ENCODE results near the gene CR1L.
"Not testable (repeated sequence)": the region's sequence is repeated elsewhere in the genome, so short reads cannot be mapped to it uniquely, and the experiment has no call there.

Gene CR1L

GRCh38 chr1:207690551-207690950 is 45.6 kb downstream of the CR1L start:
- DNase-seq, result not testable (repeated sequence)

DNA sequence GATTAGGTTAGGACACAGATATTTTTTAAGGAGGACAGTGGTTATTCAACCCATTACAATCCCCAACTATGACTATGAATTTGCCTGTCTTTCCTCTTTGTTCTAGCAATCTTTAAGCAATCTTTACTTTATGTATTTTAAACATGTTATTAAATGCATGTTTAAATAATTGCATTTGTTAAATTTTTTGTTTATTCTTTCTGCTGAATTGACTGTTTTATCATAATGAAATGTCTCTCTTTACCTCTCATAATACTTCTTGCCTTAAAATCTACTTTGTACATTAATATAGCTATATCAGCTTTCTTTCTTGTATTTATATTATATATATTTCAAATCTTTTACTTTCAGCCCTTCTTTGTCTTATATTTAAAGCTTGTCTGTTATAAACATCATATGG is 46.1 kb downstream of the CR1L start:
- no peak for DNase-seq

DNA sequence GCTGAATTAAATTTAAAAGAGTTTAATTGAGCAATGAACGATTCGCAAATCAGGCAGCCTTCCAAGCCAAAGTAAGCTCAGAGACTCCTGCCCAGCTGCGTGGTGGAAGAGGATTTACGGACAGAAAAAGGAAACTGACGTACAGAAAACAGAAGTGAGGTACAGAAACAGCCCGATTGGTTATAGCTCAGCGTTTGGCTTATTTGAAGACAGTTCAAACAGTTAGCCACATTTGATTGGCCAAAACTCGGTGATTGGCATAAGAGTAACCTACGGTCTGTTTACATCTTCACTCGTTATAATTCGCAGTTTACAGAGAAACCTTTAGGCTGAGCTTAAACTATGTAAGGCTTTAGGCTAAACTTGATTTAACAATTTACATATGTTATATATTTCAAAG is 46.9 kb downstream of the CR1L start:
- no peak for DNase-seq

DNA sequence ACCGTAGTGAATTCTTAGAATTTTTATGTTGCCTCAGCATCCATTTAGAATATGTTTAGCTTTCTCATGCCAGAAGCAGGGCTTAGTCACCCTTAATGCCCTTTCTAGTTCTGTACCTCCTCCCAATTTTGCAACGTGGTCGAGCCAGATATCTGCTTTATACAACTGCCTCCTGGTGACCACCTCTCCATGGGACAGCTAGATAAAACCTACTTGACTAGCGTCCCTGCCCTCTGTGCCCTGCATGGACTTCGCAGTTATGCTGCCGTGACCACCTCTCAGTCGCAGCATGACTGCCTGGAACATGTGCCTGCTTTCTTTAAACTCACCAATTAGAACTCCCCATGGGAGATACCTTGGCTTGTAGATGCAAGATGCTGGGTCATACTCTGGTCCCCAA is 47.4 kb downstream of the CR1L start:
- DNase-seq, result not testable (repeated sequence)

GRCh38 chr1:207695891-207696290 is 51.0 kb downstream of the CR1L start:
- DNase-seq, result no peak

- peak; percentile 80 for DNase-seq
Measured at GRCh38 chr1:207698822-207699483, 54.0 kb downstream of the CR1L start.

DNA sequence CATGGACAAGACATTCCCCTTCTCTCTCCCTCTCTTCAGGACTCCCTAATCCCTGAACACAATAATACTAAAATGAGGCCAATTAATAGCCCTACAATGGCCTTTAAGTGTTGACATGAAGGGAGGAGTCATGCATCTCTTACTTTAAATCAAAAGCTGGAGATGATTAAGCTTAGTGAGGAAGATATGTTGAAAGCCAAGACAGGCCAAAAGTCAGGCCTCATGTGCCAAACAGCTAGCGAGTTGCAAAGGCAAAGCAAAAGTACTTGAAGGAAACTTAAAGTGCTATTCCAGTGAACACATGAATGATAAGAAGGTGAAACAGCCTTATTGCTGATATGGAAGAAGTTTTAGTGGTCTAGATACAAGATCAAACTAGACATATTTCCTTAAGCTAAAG is 57.4 kb downstream of the CR1L start:
- DNase-seq, result no peak

GRCh38 chr1:207703712-207704111 is 58.8 kb downstream of the CR1L start:
- DNase-seq, result no peak

- DNase-seq, result not testable (repeated sequence)
Measured at GRCh38 chr1:207708004-207708403, 63.1 kb downstream of the CR1L start.

GRCh38 chr1:207711285-207711684 is 66.4 kb downstream of the CR1L start:
- DNase-seq, result no peak

- not testable (repeated sequence) for DNase-seq
Measured at GRCh38 chr1:207712701-207713100, 67.8 kb downstream of the CR1L start.

GRCh38 chr1:207713529-207713928 is 68.6 kb downstream of the CR1L start:
- no peak for DNase-seq

DNA sequence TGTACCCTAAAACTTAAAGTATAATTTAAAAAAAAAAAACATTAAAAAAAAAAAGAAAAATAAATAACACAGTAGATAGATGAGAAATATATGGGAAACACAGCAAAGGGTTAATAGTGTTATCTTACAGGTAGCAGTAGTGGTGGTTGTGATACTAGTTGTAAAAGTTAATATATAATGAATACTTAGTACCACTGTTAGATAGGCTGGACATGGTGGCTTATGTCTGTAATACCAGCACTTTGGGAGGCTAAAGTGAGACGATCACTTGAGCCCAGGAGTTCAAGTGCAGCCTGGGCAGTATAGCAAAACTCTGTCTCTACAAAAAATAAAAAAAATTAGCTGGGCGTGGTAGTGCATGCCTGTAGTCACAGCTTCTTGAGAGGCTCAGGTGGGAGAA is 74.3 kb downstream of the CR1L start:
- no peak for DNase-seq

DNA sequence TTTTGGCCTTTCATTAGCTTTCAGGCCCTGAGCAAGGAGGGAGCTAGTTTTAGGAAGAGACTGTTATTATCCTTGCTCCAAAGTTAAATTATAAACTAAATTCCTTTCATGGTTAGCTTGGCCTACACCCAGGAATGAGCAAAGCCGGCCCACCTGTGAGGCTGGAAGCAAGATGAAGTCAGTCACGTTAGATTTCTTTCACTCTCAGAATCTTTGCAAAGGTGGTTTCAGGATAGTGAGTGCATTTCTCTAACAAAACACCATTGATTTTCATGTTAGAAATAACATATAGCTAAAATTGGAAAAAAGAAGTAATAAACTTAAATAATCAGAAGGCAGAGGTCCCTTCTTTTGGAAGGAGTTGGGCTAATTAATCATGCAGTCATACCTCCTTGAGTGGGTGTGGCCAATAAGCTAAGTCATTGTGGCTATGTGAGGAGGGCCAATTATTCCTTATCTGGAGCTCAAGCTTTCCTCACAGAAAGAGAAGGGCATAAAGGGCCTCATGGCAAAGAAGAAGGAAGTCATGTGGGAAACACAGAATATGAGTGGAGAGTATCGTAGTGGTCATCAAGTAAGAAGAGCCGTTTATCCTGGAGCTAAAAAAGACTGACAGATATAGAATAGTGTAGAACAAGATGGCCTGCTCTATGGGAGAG is 83.4 kb downstream of the CR1L start:
- not testable (repeated sequence) for DNase-seq

DNA sequence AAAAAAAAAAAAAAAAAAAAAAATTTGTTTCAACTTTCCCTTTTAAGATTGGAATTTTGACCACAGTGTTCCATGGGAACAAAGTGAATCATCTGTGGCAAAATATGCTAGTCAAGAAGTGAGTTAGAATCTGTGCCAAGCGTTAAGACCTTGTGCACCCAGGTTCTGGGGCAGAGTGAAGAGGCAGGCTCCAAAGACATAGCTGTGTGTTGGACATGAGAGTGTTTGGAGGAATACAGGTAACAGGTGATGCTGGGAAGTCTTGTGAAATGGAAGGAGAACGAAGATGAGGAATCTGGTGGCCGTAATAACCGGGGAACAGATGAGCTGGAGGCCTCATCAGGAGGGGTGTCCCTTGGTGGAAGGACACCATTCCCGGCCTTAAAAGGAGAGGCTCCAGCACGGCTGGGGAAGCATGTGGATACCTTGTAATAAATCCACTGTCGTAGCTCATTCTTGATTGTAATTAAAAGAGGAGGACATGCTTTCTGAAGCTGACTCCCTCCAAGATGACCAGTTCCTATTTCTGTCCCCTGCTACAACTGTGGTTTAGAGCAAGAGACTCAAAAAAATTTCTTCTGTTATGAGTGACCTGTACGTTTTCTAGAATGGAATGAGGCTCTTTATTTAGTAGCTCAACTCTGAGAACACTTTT is 92.7 kb downstream of the CR1L start:
- not testable (repeated sequence) for DNase-seq

GRCh38 chr1:207738158-207738659 is 93.3 kb downstream of the CR1L start:
- not testable (repeated sequence) for DNase-seq

- no peak for DNase-seq
Measured at GRCh38 chr1:207740207-207740606, 95.3 kb downstream of the CR1L start.

GRCh38 chr1:207742850-207743555 is 98.1 kb downstream of the CR1L start:
- DNase-seq, result no peak

DNA sequence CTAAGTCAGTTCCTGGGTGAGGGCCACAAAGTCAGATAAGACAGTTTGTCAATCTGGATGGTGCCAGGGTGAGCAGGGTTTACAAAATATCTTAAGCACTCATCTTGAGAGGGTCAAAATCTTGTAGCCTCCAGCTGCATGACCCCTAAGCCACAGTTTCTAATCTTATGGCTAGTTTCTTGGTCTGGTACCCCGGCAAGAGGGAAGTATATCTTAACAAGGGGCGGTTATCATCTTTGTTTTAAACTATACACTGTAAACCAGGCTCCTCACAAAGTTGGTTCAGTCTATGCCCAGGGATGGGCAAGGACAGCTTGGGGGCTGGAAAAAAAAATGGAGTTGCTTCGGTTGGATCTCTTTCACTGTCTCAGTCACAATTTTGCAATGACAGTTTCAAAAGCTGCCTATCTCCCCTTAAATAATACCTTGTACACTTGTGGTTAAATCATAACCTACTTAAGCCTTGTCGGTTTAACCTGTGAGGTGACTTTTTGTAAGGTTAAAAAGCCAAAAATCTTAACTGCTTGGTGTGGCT is 99.1 kb downstream of the CR1L start:
- DNase-seq, result no peak

- DNase-seq, result no peak
Measured at GRCh38 chr1:207745285-207745684, 100.4 kb downstream of the CR1L start.

DNA sequence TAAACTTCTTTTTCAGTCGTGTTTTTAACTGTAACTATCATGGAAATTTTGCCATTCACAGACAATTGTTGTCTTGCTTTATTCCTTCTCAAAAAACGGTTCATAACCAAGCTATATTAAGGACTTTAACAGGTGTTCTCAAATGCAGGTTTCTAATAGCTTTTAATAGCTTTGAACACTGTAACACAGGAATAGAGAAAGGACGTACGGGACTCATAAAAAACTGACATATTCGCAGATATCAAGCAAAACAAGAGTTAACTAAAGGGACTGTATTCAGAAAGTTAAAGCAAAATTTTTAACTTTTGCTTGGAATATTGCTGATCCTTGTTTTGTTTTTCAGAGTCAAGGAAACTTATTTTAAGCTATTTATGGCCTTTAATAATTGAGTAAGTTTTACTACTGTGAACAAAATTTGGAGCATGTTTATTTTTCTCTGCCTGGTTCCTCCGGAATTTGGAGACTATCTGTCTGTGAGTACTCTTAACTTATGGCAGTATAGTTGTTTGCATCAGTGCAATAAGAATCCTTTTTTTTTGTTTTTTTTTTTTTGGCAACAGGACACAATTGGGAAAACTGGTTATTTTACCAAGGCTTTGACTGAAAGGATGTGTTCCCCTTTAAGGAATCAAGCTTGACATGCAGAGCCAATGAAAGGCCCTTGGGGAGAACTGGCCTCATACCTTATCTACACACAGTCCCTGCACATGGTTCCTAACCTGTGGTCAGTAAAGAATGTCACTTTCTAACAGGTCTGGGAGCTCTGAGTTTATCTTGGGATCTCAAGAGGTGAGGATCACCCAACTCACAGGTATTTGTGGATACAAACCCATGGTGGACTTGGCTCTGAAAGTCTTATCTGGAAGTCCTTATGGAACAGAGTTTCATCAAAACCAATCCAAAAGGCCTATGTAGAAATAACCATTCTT is 101.2 kb downstream of the CR1L start:
- no peak for DNase-seq

Measured in midbrain (tissue), 1 donor.